Stomach (tissue), 4 donors: ENCODE data around the gene CHSY3.

ENCODE experiments used
- CTCF ChIP-seq, 7 experiments: fragments of 450-650 bp in 4 of 7; fragments of 200-600 bp in 3 of 7; sonication (generic) in 3 of 7; IDR thresholded peaks; one replicate each; pipeline ENCODE4 v1.5.1; 2016 to 2019; ENCODE audit warnings: antibody characterized with exemption in 7 of 7, control low read depth in 2 of 7, mild to moderate bottlenecking in 1 of 7
- POLR2A ChIP-seq, 4 donors: fragments of 450-650 bp; IDR thresholded peaks; one replicate each; pipeline ENCODE4 v1.6.1; 2016; ENCODE audit warnings: antibody characterized with exemption in 4 of 4, control low read depth in 2 of 4, mild to moderate bottlenecking in 1 of 4, moderate library complexity in 1 of 4
- POLR2AphosphoS5 ChIP-seq, 3 donors: sonication (generic); formaldehyde crosslinking; IDR thresholded peaks; one replicate each; pipeline ENCODE4 v1.6.1; 2016; ENCODE audit warnings: antibody characterized with exemption in 3 of 3

GRCh38 chr5:129943936-129944335, 39.7 kb downstream of the CHSY3 start:
- TF ChIP-seq CTCF (IDR thresholded peaks at IDR 0.05), result no peak
- TF ChIP-seq POLR2A (IDR thresholded peaks at IDR 0.05), result no peak
- TF ChIP-seq POLR2AphosphoS5 (IDR thresholded peaks at IDR 0.05), result no peak
